RWPE1 (cell line): ENCODE results near the gene WDFY2.
"Not testable (repeated sequence)": the region's sequence is repeated elsewhere in the genome, so short reads cannot be mapped to it uniquely, and the experiment has no call there.

Source experiments
- CTCF ChIA-PET: fragments of 350-600 bp; sonication (Branson Sonifier 250); formaldehyde crosslinking; extraction: SDS; loops from one replicate; lab custom pipeline; 2021; lab: Yijun Ruan, JAX
- POLR2A ChIA-PET: fragments of 400-600 bp; formaldehyde crosslinking; extraction: SDS; loops from one replicate; lab custom pipeline; 2020; ENCODE audit warnings: antibody characterized with exemption; ENCODE audit not compliant: low non-redundant PET; lab: Yijun Ruan, JAX
- DNase-seq: peaks from one replicate; pipeline ENCODE4 v3.0.0; 2012; ENCODE audit warnings: low spot score
- H3K27ac ChIP-seq: fragments of 450-650 bp; 2 replicates; pipeline ENCODE4 v1.5.1; 2017
- TF ChIP-seq, protein P1 (sequence below): fragments of 450-650 bp; conservative IDR thresholded peaks from 2 replicates; pipeline ENCODE4 v1.5.1; 2017; ENCODE audit warnings: low read depth, mild to moderate bottlenecking

Gene WDFY2

DNA sequence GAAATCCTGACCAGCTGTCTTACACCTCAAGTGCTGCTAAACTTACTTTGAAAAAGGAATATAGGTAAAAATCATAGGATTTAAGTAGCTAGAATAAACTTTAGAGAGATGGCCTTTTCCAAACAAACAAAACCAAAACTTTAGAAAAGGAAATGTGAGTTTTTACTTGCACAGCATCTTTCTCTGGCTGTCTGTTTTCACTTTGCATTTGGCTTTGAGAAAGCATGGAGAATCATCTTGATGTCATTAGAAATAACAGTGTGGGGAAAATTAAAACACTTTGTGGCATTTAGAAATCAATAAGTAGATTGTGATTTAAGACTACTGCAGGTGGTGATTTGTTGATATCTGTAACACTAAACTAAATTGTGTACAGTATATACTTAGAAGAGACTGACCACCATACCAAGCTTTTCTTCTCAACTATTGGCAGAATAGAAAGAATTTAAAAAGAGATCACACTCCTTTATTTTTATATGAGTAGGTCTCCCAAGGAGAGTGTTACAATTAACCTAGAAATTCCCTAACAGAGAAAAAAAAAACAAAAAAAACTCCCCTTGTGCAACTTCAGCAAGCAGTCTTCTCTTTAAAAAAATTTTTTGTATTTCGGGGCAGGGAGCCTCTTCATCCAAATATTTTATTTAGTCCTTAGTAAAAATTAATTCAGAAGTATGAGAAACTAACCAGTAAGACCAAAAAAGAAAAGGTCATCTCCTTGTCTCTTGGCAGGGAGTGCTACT is 6.1 kb downstream of the WDFY2 start:
- CTCF ChIA-PET: interaction anchor here (0.6 kb wide), 2 partner anchors 37 to 537 kb away, joined by 3 to 5 read pairs; no protein-coding TSS in a partner anchor
- no peak for DNase-seq
- no peak overlapping the region for H3K27ac ChIP-seq
- POLR2A ChIA-PET: no interaction called here
- TF ChIP-seq, protein P1, sequence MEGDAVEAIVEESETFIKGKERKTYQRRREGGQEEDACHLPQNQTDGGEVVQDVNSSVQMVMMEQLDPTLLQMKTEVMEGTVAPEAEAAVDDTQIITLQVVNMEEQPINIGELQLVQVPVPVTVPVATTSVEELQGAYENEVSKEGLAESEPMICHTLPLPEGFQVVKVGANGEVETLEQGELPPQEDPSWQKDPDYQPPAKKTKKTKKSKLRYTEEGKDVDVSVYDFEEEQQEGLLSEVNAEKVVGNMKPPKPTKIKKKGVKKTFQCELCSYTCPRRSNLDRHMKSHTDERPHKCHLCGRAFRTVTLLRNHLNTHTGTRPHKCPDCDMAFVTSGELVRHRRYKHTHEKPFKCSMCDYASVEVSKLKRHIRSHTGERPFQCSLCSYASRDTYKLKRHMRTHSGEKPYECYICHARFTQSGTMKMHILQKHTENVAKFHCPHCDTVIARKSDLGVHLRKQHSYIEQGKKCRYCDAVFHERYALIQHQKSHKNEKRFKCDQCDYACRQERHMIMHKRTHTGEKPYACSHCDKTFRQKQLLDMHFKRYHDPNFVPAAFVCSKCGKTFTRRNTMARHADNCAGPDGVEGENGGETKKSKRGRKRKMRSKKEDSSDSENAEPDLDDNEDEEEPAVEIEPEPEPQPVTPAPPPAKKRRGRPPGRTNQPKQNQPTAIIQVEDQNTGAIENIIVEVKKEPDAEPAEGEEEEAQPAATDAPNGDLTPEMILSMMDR: no peak

DNA sequence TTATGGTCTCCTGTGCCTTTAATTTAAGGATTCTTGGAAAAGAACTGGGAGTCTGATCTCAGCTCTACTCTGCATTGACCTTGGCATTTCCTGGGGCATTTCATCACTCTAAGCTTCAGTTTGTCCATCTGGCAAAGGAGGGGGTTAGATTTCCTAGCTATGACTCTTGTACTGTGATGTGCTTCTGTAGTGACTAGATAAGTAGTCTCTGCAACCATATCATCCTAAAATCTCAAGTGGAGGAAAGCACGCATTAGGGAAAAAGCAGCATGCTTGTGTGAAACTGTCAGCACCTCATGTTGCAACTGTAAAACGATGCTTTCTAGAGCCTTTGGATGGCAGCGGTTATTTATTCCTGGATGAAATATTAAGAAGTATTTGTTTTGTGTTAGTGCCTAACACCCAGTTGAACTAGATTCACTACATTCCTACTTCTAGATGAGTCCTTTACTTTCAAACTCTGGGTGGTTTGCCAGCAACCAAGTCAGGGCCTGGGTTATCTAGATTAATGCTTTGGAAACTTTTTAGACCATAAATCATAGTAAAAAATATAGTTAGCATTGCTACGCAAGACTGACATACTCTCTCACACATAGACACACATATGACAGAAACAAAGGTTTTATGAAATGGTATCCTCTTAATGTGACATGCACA is 6.8 kb downstream of the WDFY2 start:
- TF ChIP-seq, protein P1: no peak
- ChIA-PET CTCF (interaction anchor here (0.6 kb wide), 2 partner anchors 36 to 536 kb away, joined by 3 to 5 read pairs; no protein-coding TSS in a partner anchor), POLR2A (no interaction called here)
- peak; percentile 51 for DNase-seq
- no peak overlapping the region for H3K27ac ChIP-seq

GRCh38 chr13:51591938-51592337 is 7.7 kb downstream of the WDFY2 start:
- POLR2A ChIA-PET, DNase-seq, CTCF ChIA-PET: not testable (repeated sequence)
- H3K27ac ChIP-seq: peak overlapping the region; percentile 75

- no peak overlapping the region for H3K27ac ChIP-seq
- TF ChIP-seq, protein P1: no peak
- DNase-seq: no peak
- ChIA-PET POLR2A (interaction anchor here (0.5 kb wide), 1 partner anchor 159 kb away, joined by 3 read pairs; no protein-coding TSS in a partner anchor), CTCF (no interaction called here)
Observed at GRCh38 chr13:51594432-51594831, 10.2 kb downstream of the WDFY2 start.

DNA sequence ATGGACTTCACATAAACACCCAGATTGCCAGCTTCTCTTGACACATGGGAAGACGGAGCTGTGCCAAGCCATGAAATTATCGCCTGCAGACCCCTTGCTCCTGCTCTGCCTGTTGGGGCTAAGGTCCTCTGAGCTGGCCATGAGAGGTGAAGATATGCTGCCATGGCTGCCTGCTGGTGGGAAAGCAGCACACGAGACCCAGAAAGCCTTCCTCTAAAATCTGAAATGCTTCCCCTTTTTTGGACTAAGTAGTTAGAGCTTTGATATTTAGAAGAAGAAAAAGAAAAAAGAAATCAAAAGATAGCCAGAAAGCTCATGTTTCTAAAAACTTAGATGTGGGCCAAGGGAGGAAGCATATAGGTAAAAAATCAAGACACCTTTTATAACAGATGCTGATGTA is 11.2 kb downstream of the WDFY2 start:
- ChIA-PET CTCF (no interaction called here), POLR2A (no interaction called here)
- TF ChIP-seq, protein P1: no peak
- DNase-seq: no peak
- no peak overlapping the region for H3K27ac ChIP-seq

DNA sequence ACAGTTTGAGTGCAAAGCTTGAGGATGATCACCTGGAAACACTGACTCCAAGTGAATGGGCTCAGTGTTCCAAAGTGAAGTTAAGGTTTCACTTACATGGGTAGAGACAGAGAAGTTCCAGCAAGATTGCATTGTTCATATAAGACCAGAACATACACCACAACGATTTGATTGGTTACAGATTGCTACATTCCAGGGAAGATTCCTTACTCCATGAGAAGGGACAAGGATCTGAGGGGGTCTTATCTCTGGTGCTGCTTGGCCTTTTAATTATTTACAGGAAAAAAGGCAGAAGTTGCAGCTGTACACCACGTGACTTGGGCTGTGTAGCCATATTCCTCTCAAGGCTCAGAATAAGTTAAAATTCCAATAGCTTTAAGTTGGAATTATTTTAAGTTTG is 12.3 kb downstream of the WDFY2 start:
- CTCF ChIA-PET: no interaction called here
- POLR2A ChIA-PET: no interaction called here
- TF ChIP-seq, protein P1: no peak
- DNase-seq: no peak
- no peak overlapping the region for H3K27ac ChIP-seq
